ENCODE data around the gene DSEL. TPM values are rescaled to one million over a fixed set of nuclear protein-coding genes. Genes with fewer than 3 reads are reported as not detected.

DSEL gene
- total RNA-seq, 1 donor from 2014 or later: 105 TPM

GRCh38 chr18:67476585-67476984 is 39.9 kb downstream of the DSEL start:
- no peak overlapping the region for H3K4me3 Mint-ChIP-seq (ENCODE audit: unreplicated experiment)
- peak overlapping the region; percentile 86 for H3K27ac Mint-ChIP-seq (ENCODE audit: unreplicated experiment)
- no peaks in the 10 kb centered on the region for H3K9me3 Mint-ChIP-seq (ENCODE audit: unreplicated experiment)
- peaks cover 23% of the 10 kb centered on the region for H3K4me1 Mint-ChIP-seq (ENCODE audit: unreplicated experiment)
- TF ChIP-seq CTCF (IDR thresholded peaks at IDR 0.05): no peak
- DNase-seq (ENCODE audit: extremely low spot score, unreplicated experiment): no peak
- no peaks in the 10 kb centered on the region for H3K27me3 Mint-ChIP-seq (ENCODE audit: unreplicated experiment)
- H3K36me3 Mint-ChIP-seq (ENCODE audit: unreplicated experiment): no peaks in the 10 kb centered on the region

GRCh38 chr18:67475673-67476072 is 40.8 kb downstream of the DSEL start:
- Mint-ChIP-seq H3K4me1 (ENCODE audit: unreplicated experiment) (peaks cover 23% of the 10 kb centered on the region), H3K9me3 (ENCODE audit: unreplicated experiment) (no peaks in the 10 kb centered on the region), H3K27me3 (ENCODE audit: unreplicated experiment) (no peaks in the 10 kb centered on the region), H3K4me3 (ENCODE audit: unreplicated experiment) (no peak overlapping the region), H3K36me3 (ENCODE audit: unreplicated experiment) (no peaks in the 10 kb centered on the region), H3K27ac (ENCODE audit: unreplicated experiment) (peak overlapping the region; percentile 6)
- no peak for TF ChIP-seq CTCF (IDR thresholded peaks at IDR 0.05)
- DNase-seq (ENCODE audit: extremely low spot score, unreplicated experiment): no peak

GRCh38 chr18:67468038-67468437 is 48.5 kb downstream of the DSEL start:
- no peak overlapping the region for H3K4me3 Mint-ChIP-seq (ENCODE audit: unreplicated experiment)
- H3K4me1 Mint-ChIP-seq (ENCODE audit: unreplicated experiment): peaks cover 14% of the 10 kb centered on the region
- no peaks in the 10 kb centered on the region for H3K27me3 Mint-ChIP-seq (ENCODE audit: unreplicated experiment)
- peaks cover 4% of the 10 kb centered on the region for H3K9me3 Mint-ChIP-seq (ENCODE audit: unreplicated experiment)
- no peak for TF ChIP-seq CTCF (IDR thresholded peaks at IDR 0.05)
- H3K27ac Mint-ChIP-seq (ENCODE audit: unreplicated experiment): no peak overlapping the region
- H3K36me3 Mint-ChIP-seq (ENCODE audit: unreplicated experiment): peaks cover 10% of the 10 kb centered on the region
- DNase-seq (ENCODE audit: extremely low spot score, unreplicated experiment): no peak

GRCh38 chr18:67467188-67467587 is 49.3 kb downstream of the DSEL start:
- no peak overlapping the region for H3K4me3 Mint-ChIP-seq (ENCODE audit: unreplicated experiment)
- peaks cover 14% of the 10 kb centered on the region for H3K4me1 Mint-ChIP-seq (ENCODE audit: unreplicated experiment)
- no peak for TF ChIP-seq CTCF (IDR thresholded peaks at IDR 0.05)
- H3K27ac Mint-ChIP-seq (ENCODE audit: unreplicated experiment): peak overlapping the region; percentile 20
- H3K27me3 Mint-ChIP-seq (ENCODE audit: unreplicated experiment): no peaks in the 10 kb centered on the region
- H3K36me3 Mint-ChIP-seq (ENCODE audit: unreplicated experiment): peaks cover 11% of the 10 kb centered on the region
- no peak for DNase-seq (ENCODE audit: extremely low spot score, unreplicated experiment)
- peaks cover 8% of the 10 kb centered on the region for H3K9me3 Mint-ChIP-seq (ENCODE audit: unreplicated experiment)

- H3K4me3 Mint-ChIP-seq (ENCODE audit: unreplicated experiment): no peak overlapping the region
- H3K36me3 Mint-ChIP-seq (ENCODE audit: unreplicated experiment): peaks cover 19% of the 10 kb centered on the region
- no peak overlapping the region for H3K27ac Mint-ChIP-seq (ENCODE audit: unreplicated experiment)
- peaks cover 27% of the 10 kb centered on the region for H3K9me3 Mint-ChIP-seq (ENCODE audit: unreplicated experiment)
- no peaks in the 10 kb centered on the region for H3K27me3 Mint-ChIP-seq (ENCODE audit: unreplicated experiment)
- H3K4me1 Mint-ChIP-seq (ENCODE audit: unreplicated experiment): peaks cover 16% of the 10 kb centered on the region
- no peak for TF ChIP-seq CTCF (IDR thresholded peaks at IDR 0.05)
- no peak for DNase-seq (ENCODE audit: extremely low spot score, unreplicated experiment)
Measured at GRCh38 chr18:67464499-67464898, 52.0 kb downstream of the DSEL start.

All from osteocyte (in vitro differentiated cells).